Spleen (tissue), 11 donors: ENCODE data around the gene CLSTN3. TPM values are rescaled to one million over a fixed set of nuclear protein-coding genes. Genes with fewer than 3 reads are reported as not detected.
"Not testable (repeated sequence)": the region's sequence is repeated elsewhere in the genome, so short reads cannot be mapped to it uniquely, and the experiment has no call there.

Experiments used
- DNase-seq: peaks from one replicate; pipeline ENCODE4 v3.0.0-alpha.2; 2020
- H3K27ac ChIP-seq, 8 donors: fragments of 200-600 bp; sonication (generic) in 7 of 8; 1 replicate in 4 of 8; 2 replicates in 4 of 8; pipeline versions ENCODE4 v1.5.0 to v1.8.0; 2016 to 2021; ENCODE audit warnings: inconsistent platforms in 4 of 8, mild to moderate bottlenecking in 4 of 8, moderate library complexity in 1 of 8
- H3K27me3 ChIP-seq, 7 donors: fragments of 200-600 bp; sonication (generic) in 6 of 7; replicated peaks in 1 of 7; 1 replicate in 4 of 7; 2 replicates in 3 of 7; pipeline versions ENCODE4 v1.5.0 to v1.8.0; 2016 to 2021; ENCODE audit warnings: inconsistent platforms in 3 of 7, mild to moderate bottlenecking in 1 of 7
- H3K36me3 ChIP-seq, 6 donors: fragments of 200-600 bp; sonication (generic) in 5 of 6; 1 replicate in 4 of 6; 2 replicates in 2 of 6; pipeline versions ENCODE4 v1.5.0 to v1.8.0; 2016 to 2021; ENCODE audit warnings: inconsistent platforms in 2 of 6
- H3K4me1 ChIP-seq, 6 donors: fragments of 200-600 bp; sonication (generic) in 5 of 6; 1 replicate in 3 of 6; 2 replicates in 3 of 6; pipeline versions ENCODE4 v1.5.0 to v1.8.0; 2016 to 2021; ENCODE audit warnings: inconsistent platforms in 3 of 6
- H3K4me3 ChIP-seq, 8 donors: fragments of 200-600 bp; sonication (generic) in 7 of 8; 1 replicate in 4 of 8; 2 replicates in 4 of 8; pipeline versions ENCODE4 v1.5.0 to v1.8.0; 2016 to 2021; ENCODE audit warnings: inconsistent platforms in 4 of 8, mild to moderate bottlenecking in 4 of 8, moderate library complexity in 2 of 8
- H3K9me3 ChIP-seq, 8 donors: fragments of 200-600 bp; sonication (generic) in 7 of 8; 1 replicate in 4 of 8; 2 replicates in 4 of 8; pipeline versions ENCODE4 v1.5.0 to v1.8.0; 2016 to 2021; ENCODE audit warnings: inconsistent platforms in 4 of 8
- POLR2A ChIP-seq, 3 donors: fragments of 450-650 bp; IDR thresholded peaks; one replicate each; pipeline ENCODE4 v1.5.1; 2017; ENCODE audit warnings: antibody characterized with exemption in 3 of 3, mild to moderate bottlenecking in 1 of 3
- POLR2AphosphoS5 ChIP-seq, 3 donors: sonication (generic); formaldehyde crosslinking; IDR thresholded peaks; one replicate each; pipeline ENCODE4 v1.5.1; 2017; ENCODE audit warnings: antibody characterized with exemption in 3 of 3
- WGBS, 5 donors: extraction: QIAGEN DNeasy Blood & Tissue Kit in 3 of 5; methylation state at CpG; one replicate each; pipeline versions ENCODE4 v1.1.5 to v1.1.7; 2013 to 2018; 5-methylcytosine and 5-hydroxymethylcytosine counted together
- intact Hi-C: fragments of 100-400 bp; cut with DNase I; formaldehyde crosslinking; loops from one replicate; pipeline ENCODE4 v1.15.0; 2023; ENCODE audit warnings: low total_unique reads
- polyA plus RNA-seq, 3 donors: library from polyadenylated mRNA; stranded (reverse); fragments of 200-250 nt; gene quantifications; one replicate each; pipeline ENCODE4 v1.2.1, GENCODE V29; 2013
- total RNA-seq, 7 donors: library from RNA; depleted of rRNA in 3 of 7; stranded (reverse); fragments of >200 nt in 3 of 7; fragmentation: NEBNext Ultra II Directional in 4 of 7; extraction: Animal tissue kit (Norgen Biotek cat#: 25700) in 4 of 7; gene quantifications; one replicate each; pipeline versions ENCODE4 v1.1.0 to v1.2.1, GENCODE V29; 2016 to 2021
- TF ChIP-seq, protein P1 (sequence below), 11 experiments: fragments of 200-600 bp in 7 of 11; fragments of 450-650 bp in 4 of 11; sonication (generic) in 4 of 11; IDR thresholded peaks in 8 of 11; conservative IDR thresholded peaks in 3 of 11; 1 replicate in 7 of 11; 2 replicates in 4 of 11; pipeline versions ENCODE4 v1.4.0 to v1.8.0; 2016 to 2021; ENCODE audit warnings: antibody characterized with exemption in 11 of 11, inconsistent platforms in 4 of 11, mild to moderate bottlenecking in 1 of 11
- donor health status: healthy with polysubstance abuse.
- donor health status: DM: no; HTN: no; CAD: no; lungs with moderate emphysema.
- donor health status: DM: no; HTN: no; CAD: no.
- donor health status: Bipolar disorder and iron deficiency.
- donor health status: healthy.
- donor health status: DM: no; HTN: no; CAD: no.
- donor health status: DM: yes; HTN: yes; CAD: no.

CLSTN3 gene
- total and polyA plus RNA-seq, 10 donors: 15.0 to 131 (median 67.7) TPM

GRCh38 chr12:7102582-7102981 lies 27.6 kb upstream of the CLSTN3 start:
- no peaks in the 10 kb centered on the region for H3K27me3 ChIP-seq
- no peak overlapping the region for H3K4me3 ChIP-seq
- H3K4me1 ChIP-seq: peaks cover 0 to 69% (median 16%) of the 10 kb centered on the region in 6 donors
- TF ChIP-seq, protein P1, sequence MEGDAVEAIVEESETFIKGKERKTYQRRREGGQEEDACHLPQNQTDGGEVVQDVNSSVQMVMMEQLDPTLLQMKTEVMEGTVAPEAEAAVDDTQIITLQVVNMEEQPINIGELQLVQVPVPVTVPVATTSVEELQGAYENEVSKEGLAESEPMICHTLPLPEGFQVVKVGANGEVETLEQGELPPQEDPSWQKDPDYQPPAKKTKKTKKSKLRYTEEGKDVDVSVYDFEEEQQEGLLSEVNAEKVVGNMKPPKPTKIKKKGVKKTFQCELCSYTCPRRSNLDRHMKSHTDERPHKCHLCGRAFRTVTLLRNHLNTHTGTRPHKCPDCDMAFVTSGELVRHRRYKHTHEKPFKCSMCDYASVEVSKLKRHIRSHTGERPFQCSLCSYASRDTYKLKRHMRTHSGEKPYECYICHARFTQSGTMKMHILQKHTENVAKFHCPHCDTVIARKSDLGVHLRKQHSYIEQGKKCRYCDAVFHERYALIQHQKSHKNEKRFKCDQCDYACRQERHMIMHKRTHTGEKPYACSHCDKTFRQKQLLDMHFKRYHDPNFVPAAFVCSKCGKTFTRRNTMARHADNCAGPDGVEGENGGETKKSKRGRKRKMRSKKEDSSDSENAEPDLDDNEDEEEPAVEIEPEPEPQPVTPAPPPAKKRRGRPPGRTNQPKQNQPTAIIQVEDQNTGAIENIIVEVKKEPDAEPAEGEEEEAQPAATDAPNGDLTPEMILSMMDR (IDR thresholded peaks at IDR 0.05 in 8 of 11, conservative IDR thresholded peaks at IDR 0.05 in 3 of 11): no peak
- TF ChIP-seq POLR2AphosphoS5 (IDR thresholded peaks at IDR 0.05): no peak
- TF ChIP-seq POLR2A (IDR thresholded peaks at IDR 0.05): no peak
- peaks cover 0 to 15% (median 11%) of the 10 kb centered on the region in 8 donors for H3K9me3 ChIP-seq
- H3K27ac ChIP-seq: peak overlapping the region in 1 of 8 donors; percentile 4
- intact Hi-C loops: no loop called here
- peaks cover 0 to 80% (median 28%) of the 10 kb centered on the region in 6 donors for H3K36me3 ChIP-seq
- WGBS, 5 donors: 46 to 63% (median 52%) methylated on average over 3 of the region's 3 CpGs
- DNase-seq: no peak

DNA sequence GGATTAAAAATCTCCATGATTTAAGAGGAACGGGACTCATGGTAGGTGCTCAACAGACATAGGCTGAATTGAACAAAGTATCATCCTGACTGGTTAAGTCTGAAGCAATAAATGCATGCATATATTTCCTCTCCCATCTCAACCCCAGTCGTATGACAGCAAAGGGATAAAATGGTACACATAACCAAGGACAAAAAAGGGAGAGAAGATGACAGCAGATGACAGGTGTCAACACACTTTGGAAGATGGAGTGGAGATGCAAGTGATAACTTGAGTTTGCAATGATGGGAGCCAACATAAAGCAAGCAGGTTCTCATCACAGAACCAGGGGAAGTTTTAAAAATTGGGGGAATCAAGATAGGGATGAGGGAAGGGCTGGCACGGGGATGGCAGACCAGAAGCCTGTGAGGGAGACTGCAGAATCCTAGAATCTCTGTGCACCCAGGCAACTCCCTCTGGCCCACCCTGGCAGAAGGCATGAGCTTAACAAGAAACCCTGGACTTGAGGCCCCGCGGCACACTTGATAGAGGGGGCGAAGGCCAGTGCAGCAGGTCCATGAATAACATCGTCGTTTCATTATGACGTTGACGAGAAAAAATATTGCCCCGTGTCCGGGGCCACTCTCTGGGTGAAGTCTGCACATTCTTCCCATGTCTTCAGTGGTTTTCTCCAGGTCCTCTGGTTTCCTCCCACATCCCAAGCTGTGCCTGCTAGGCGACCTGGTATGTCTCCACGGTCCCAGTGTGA lies 26.2 kb upstream of the CLSTN3 start:
- WGBS, 5 donors: 92 to 96% (median 93%) methylated on average over 14 of the region's 14 CpGs
- intact Hi-C loops: no loop called here
- TF ChIP-seq POLR2AphosphoS5 (IDR thresholded peaks at IDR 0.05) (no peak), POLR2A (IDR thresholded peaks at IDR 0.05) (no peak)
- TF ChIP-seq, protein P1 (IDR thresholded peaks at IDR 0.05 in 8 of 11, conservative IDR thresholded peaks at IDR 0.05 in 3 of 11): no peak
- Histone ChIP-seq H3K4me1 (peaks cover 0 to 80% (median 23%) of the 10 kb centered on the region in 6 donors), H3K4me3 (no peak overlapping the region), H3K9me3 (peaks cover 0 to 15% (median 11%) of the 10 kb centered on the region in 8 donors), H3K27ac (no peak overlapping the region), H3K36me3 (peaks cover 0 to 66% (median 24%) of the 10 kb centered on the region in 6 donors), H3K27me3 (no peaks in the 10 kb centered on the region)
- no peak for DNase-seq

GRCh38 chr12:7106082-7106481 lies 24.1 kb upstream of the CLSTN3 start:
- intact Hi-C loops: no loop called here

GRCh38 chr12:7107181-7107580 lies 23.0 kb upstream of the CLSTN3 start:
- peaks cover 9 to 94% (median 45%) of the 10 kb centered on the region in 6 donors for H3K4me1 ChIP-seq
- peak overlapping the region in 7 of 8 donors; percentile 94 to 98 (median 96) for H3K27ac ChIP-seq
- DNase-seq, H3K27me3 ChIP-seq, intact Hi-C loops: not testable (repeated sequence)
- H3K4me3 ChIP-seq: peak overlapping the region in 5 of 8 donors; percentile 58 to 86 (median 68)
- peaks cover 0 to 34% (median 14%) of the 10 kb centered on the region in 6 donors for H3K36me3 ChIP-seq
- 97 to 100% (median 98%) methylated on average over 5 of the region's 5 CpGs for WGBS, 5 donors
- H3K9me3 ChIP-seq: peaks cover 0 to 15% (median 11%) of the 10 kb centered on the region in 8 donors

More at GRCh38 chr12:7106082-7106481, 24.1 kb upstream of the CLSTN3 start:
- Histone ChIP-seq H3K4me3 (no peak overlapping the region), H3K9me3 (peaks cover 0 to 15% (median 11%) of the 10 kb centered on the region in 8 donors), H3K27ac (peak overlapping the region in 2 of 8 donors; percentile 96 to 98), H3K4me1 (peaks cover 9 to 91% (median 40%) of the 10 kb centered on the region in 6 donors), H3K27me3 (no peaks in the 10 kb centered on the region), H3K36me3 (peaks cover 0 to 45% (median 19%) of the 10 kb centered on the region in 6 donors)
- TF ChIP-seq, protein P1 (IDR thresholded peaks at IDR 0.05 in 8 of 11, conservative IDR thresholded peaks at IDR 0.05 in 3 of 11): no peak
- TF ChIP-seq POLR2AphosphoS5 (IDR thresholded peaks at IDR 0.05) (no peak), POLR2A (IDR thresholded peaks at IDR 0.05) (no peak)
- WGBS, 5 donors: 84 to 98% (median 95%) methylated on average over 1 of the region's 1 CpG
- DNase-seq: no peak
